GM12878 (cell line): ENCODE results near the gene PCID2. TPM values are rescaled to one million over a fixed set of nuclear protein-coding genes. Genes with fewer than 3 reads are reported as not detected.

Experiments used
- ATAC-seq: fragments of 200-7000 bp; cut with Tn5 transposase; 3 replicates; pipeline ENCODE4 v1.9.1; 2020; ENCODE audit warnings: mild to moderate bottlenecking, moderate library complexity
- BruUV-seq: library from RNA; stranded (reverse); fragments of 400-500 nt; replicated peaks from 2 replicates; lab custom pipeline; 2021; lab: Mats Ljungman, UMichigan
- CTCF ChIA-PET: fragments of 300-600 bp; sonication (Branson Sonifier 250); formaldehyde crosslinking; extraction: SDS; loops from one replicate; lab custom pipeline; 2021; ENCODE audit warnings: inconsistent platforms; lab: Yijun Ruan, JAX
- POLR2A ChIA-PET: fragments of 350-600 bp; formaldehyde crosslinking; extraction: SDS; loops from one replicate; lab custom pipeline; 2021; ENCODE audit warnings: inconsistent platforms; lab: Charles Lee
- RAD21 ChIA-PET: fragments of 300-600 bp; sonication (Branson Sonifier 250); formaldehyde crosslinking; loops from one replicate; lab custom pipeline; 2023; ENCODE audit warnings: antibody characterized with exemption; ENCODE audit not compliant: unreplicated experiment; lab: Charles Lee
- SMC1A ChIA-PET: fragments of 300-600 bp; sonication (Branson Sonifier 250); formaldehyde crosslinking; loops from one replicate; lab custom pipeline; 2023; ENCODE audit not compliant: unreplicated experiment, uncharacterized antibody; lab: Charles Lee
- DNase-seq: peaks from one replicate; pipeline ENCODE4 v3.0.0-alpha.2; 2011; ENCODE audit warnings: low read depth, low spot score
- FAIRE-seq: peaks from 3 replicates; lab custom pipeline; 2011; peaks lifted over from hg19 to GRCh38; lab: Jason Lieb, UNC
- H2AFZ ChIP-seq: 2 replicates; pipeline ENCODE4 v1.6.0; 2011; ENCODE audit warnings: low read depth, low read length, control low read depth; ENCODE audit not compliant: control insufficient read depth
- H3K27ac ChIP-seq: 2 replicates; pipeline ENCODE4 v1.5.1; 2011; ENCODE audit warnings: control low read depth; ENCODE audit not compliant: control insufficient read depth, insufficient read depth
- H3K27me3 ChIP-seq, 2 experiments: replicated peaks in 1 of 2; 2 replicates each; pipeline versions ENCODE4 v1.6.0 to v1.6.1; 2011; ENCODE audit warnings: low read length in 1 of 2; ENCODE audit not compliant: control insufficient read depth in 2 of 2, insufficient read depth in 2 of 2
- H3K36me3 ChIP-seq, 2 experiments: 2 replicates each; pipeline ENCODE4 v1.5.1; 2011; ENCODE audit warnings: low read length in 1 of 2; ENCODE audit not compliant: control insufficient read depth in 2 of 2, insufficient read depth in 2 of 2
- H3K4me1 ChIP-seq: 2 replicates; pipeline ENCODE4 v1.6.1; 2011; ENCODE audit warnings: mild to moderate bottlenecking, low read length, moderate library complexity, mixed read lengths; ENCODE audit not compliant: control insufficient read depth, insufficient read depth
- H3K4me2 ChIP-seq: 2 replicates; pipeline ENCODE4 v1.6.0; 2011; ENCODE audit warnings: control low read depth; ENCODE audit not compliant: control insufficient read depth, insufficient read depth
- H3K4me3 ChIP-seq: fragments of 200-600 bp; sonication (generic); 2 replicates; pipeline ENCODE4 v1.5.1; 2016
- H3K79me2 ChIP-seq: 2 replicates; pipeline ENCODE4 v1.6.0; 2011; ENCODE audit warnings: low read length; ENCODE audit not compliant: control insufficient read depth, insufficient read depth
- H3K9ac ChIP-seq: 2 replicates; pipeline ENCODE4 v1.8.0; 2011; ENCODE audit warnings: low read length, control low read depth, mixed read lengths; ENCODE audit not compliant: control insufficient read depth, insufficient read depth
- H3K9me3 ChIP-seq: replicated peaks from 3 replicates; pipeline ENCODE4 v1.5.1; 2011; ENCODE audit warnings: mild to moderate bottlenecking, low read length; ENCODE audit not compliant: control insufficient read depth, insufficient read depth
- H4K20me1 ChIP-seq: 2 replicates; pipeline ENCODE4 v1.6.0; 2011; ENCODE audit not compliant: control insufficient read depth, insufficient read depth
- ATF7 ChIP-seq: fragments of 450-650 bp; IDR thresholded peaks from 2 replicates; pipeline ENCODE4 v1.6.1; 2016; ENCODE audit warnings: low read depth, mild to moderate bottlenecking
- BCLAF1 ChIP-seq: fragments of 450-650 bp; IDR thresholded peaks from 2 replicates; pipeline ENCODE4 v1.6.1; 2017; ENCODE audit warnings: antibody characterized with exemption, mild to moderate bottlenecking, moderate library complexity
- CBX5 ChIP-seq: sonication (generic); IDR thresholded peaks from 2 replicates; pipeline ENCODE4 v1.6.1; 2016; ENCODE audit warnings: low read depth, moderate library complexity, mild to moderate bottlenecking, inconsistent platforms
- CEBPZ ChIP-seq: fragments of 150-350 bp; IDR thresholded peaks from 2 replicates; pipeline ENCODE4 v1.6.1; 2016; ENCODE audit warnings: low read depth, low read length
- FOXK2 ChIP-seq: fragments of 450-650 bp; IDR thresholded peaks from 2 replicates; pipeline ENCODE4 v1.6.1; 2017; ENCODE audit warnings: mild to moderate bottlenecking, moderate library complexity
- JUNB ChIP-seq: IDR thresholded peaks from 2 replicates; pipeline ENCODE4 v1.6.1; 2016; ENCODE audit warnings: antibody characterized with exemption, mild to moderate bottlenecking
- MYC ChIP-seq: IDR thresholded peaks from 2 replicates; pipeline ENCODE4 v1.6.1; 2011; ENCODE audit warnings: mild to moderate bottlenecking, low read length, moderate library complexity, inconsistent platforms; ENCODE audit not compliant: insufficient read depth, insufficient replicate concordance, insufficient read length, severe bottlenecking
- PAX5 ChIP-seq: IDR thresholded peaks from 2 replicates; pipeline ENCODE4 v1.6.1; 2011; ENCODE audit warnings: low read depth, low read length, borderline replicate concordance
- RELA ChIP-seq: fragments of 450-650 bp; IDR thresholded peaks from 2 replicates; pipeline ENCODE4 v1.8.0; 2014; ENCODE audit warnings: borderline replicate concordance; ENCODE audit not compliant: partially characterized antibody
- SIX5 ChIP-seq: IDR thresholded peaks from 2 replicates; pipeline ENCODE4 v1.6.1; 2011; ENCODE audit warnings: mild to moderate bottlenecking, low read depth, low read length, moderate library complexity; ENCODE audit not compliant: severe bottlenecking
- STAT3 ChIP-seq: IDR thresholded peaks from 2 replicates; pipeline ENCODE4 v1.6.1; 2011; ENCODE audit warnings: low read depth, low read length, improper control_type of control experiment
- ZBED1 ChIP-seq: IDR thresholded peaks from 2 replicates; pipeline ENCODE4 v1.6.1; 2016; ENCODE audit warnings: borderline replicate concordance
- WGBS: methylation state at CpG from one replicate; pipeline ENCODE4 v1.1.6; 2016; ENCODE audit warnings: low lambda C conversion rate; ENCODE audit not compliant: insufficient replicate concordance, insufficient coverage; ENCODE audit errors: missing lambda C conversion rate; 5-methylcytosine and 5-hydroxymethylcytosine counted together
- in situ Hi-C: fragments of 300-500 bp; cut with MboI; formaldehyde crosslinking; loops from 9 replicates; pipeline ENCODE4 v1.14.3; 2018; ENCODE audit warnings: mixed read lengths
- intact Hi-C: fragments of 100-400 bp; cut with micrococcal nuclease; formaldehyde crosslinking; loops from one replicate; pipeline ENCODE4 v1.14.2; 2022; ENCODE audit not compliant: unreplicated experiment
- polyA plus RNA-seq, 11 experiments: library from polyadenylated mRNA; depleted of rRNA in 4 of 11; unstranded in 6 of 11; stranded (reverse) in 5 of 11; fragments of >200 nt; fragmentation: Nextera tagmentation in 4 of 11; fragmentation: Illumina TruSeq in 1 of 11; extraction: Ambion mirVana in 4 of 11; extraction: Trizol in 1 of 11; gene quantifications; 1 replicate in 1 of 11; 2 replicates in 10 of 11; pipeline versions ENCODE4 v1.2.1 to v1.2.3, GENCODE V29; 2011 to 2016; ENCODE audit warnings: inconsistent platforms in 2 of 11, missing spikeins in 2 of 11, low read depth in 1 of 11
- total RNA-seq, 4 experiments: library from RNA; depleted of rRNA in 3 of 4; stranded (reverse); fragments of >200 nt in 3 of 4; fragmentation: Illumina TruSeq in 1 of 4; extraction: Trizol in 1 of 4; gene quantifications; 2 replicates each; pipeline versions ENCODE4 v1.2.1 to v1.2.3, GENCODE V29; 2013 to 2021
- TF ChIP-seq, protein P1 (sequence below): fragments of 450-650 bp; formaldehyde crosslinking; IDR thresholded peaks from 2 replicates; pipeline ENCODE4 v1.4.0; 2020; ENCODE audit warnings: mild to moderate bottlenecking, moderate library complexity
- TF ChIP-seq, protein P2 (sequence below): fragments of 450-650 bp; IDR thresholded peaks from 2 replicates; pipeline ENCODE4 v1.6.1; 2014; ENCODE audit warnings: mild to moderate bottlenecking

Gene PCID2
- total and polyA plus RNA-seq, 10 of the 15 experiments (the other 5 are each of a cell fraction or from before 2014, with no cell fraction given), result 37.0 to 98.1 (median 58.3) TPM

GRCh38 chr13:113218586-113218985, 10.1 kb upstream of the PCID2 start:
- BruUV-seq, result no TSS peak
- Histone ChIP-seq H4K20me1 (peaks cover 10% of the 10 kb centered on the region; the same call in 1 of the 2 replicates), H3K9ac (no peak overlapping the region), H3K36me3 (peaks cover 11 to 18% of the 10 kb centered on the region in 2 experiments), H3K4me1 (peaks cover 13% of the 10 kb centered on the region), H3K27ac (no peak overlapping the region), H3K4me3 (no peak overlapping the region), H2AFZ (no peak overlapping the region), H3K9me3 (no peaks in the 10 kb centered on the region), H3K4me2 (no peak overlapping the region), H3K27me3 (no peaks in the 10 kb centered on the region), H3K79me2 (peaks cover 41% of the 10 kb centered on the region)
- in situ Hi-C loops (no loop called here), intact Hi-C loops (no loop called here)
- POLR2A ChIA-PET, result no interaction called here
- ATAC-seq, result no peak
- no peak for DNase-seq
- RAD21 ChIA-PET, result no interaction called here
- no peak for FAIRE-seq
- SMC1A ChIA-PET, result no interaction called here
- CTCF ChIA-PET, result interaction anchor here (1.0 kb wide), 1 partner anchor 276 kb away, joined by 7 read pairs; no protein-coding TSS in a partner anchor
- 59% methylated on average over 3 of the region's 3 CpGs for WGBS
- TF ChIP-seq JUNB, result no peak
- no peak for TF ChIP-seq FOXK2
- TF ChIP-seq, protein P1, sequence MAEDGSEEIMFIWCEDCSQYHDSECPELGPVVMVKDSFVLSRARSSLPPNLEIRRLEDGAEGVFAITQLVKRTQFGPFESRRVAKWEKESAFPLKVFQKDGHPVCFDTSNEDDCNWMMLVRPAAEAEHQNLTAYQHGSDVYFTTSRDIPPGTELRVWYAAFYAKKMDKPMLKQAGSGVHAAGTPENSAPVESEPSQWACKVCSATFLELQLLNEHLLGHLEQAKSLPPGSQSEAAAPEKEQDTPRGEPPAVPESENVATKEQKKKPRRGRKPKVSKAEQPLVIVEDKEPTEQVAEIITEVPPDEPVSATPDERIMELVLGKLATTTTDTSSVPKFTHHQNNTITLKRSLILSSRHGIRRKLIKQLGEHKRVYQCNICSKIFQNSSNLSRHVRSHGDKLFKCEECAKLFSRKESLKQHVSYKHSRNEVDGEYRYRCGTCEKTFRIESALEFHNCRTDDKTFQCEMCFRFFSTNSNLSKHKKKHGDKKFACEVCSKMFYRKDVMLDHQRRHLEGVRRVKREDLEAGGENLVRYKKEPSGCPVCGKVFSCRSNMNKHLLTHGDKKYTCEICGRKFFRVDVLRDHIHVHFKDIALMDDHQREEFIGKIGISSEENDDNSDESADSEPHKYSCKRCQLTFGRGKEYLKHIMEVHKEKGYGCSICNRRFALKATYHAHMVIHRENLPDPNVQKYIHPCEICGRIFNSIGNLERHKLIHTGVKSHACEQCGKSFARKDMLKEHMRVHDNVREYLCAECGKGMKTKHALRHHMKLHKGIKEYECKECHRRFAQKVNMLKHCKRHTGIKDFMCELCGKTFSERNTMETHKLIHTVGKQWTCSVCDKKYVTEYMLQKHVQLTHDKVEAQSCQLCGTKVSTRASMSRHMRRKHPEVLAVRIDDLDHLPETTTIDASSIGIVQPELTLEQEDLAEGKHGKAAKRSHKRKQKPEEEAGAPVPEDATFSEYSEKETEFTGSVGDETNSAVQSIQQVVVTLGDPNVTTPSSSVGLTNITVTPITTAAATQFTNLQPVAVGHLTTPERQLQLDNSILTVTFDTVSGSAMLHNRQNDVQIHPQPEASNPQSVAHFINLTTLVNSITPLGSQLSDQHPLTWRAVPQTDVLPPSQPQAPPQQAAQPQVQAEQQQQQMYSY (CRISPR knock-in tag), result no peak
- no peak for TF ChIP-seq STAT3
- no peak for TF ChIP-seq ATF7
- no peak for TF ChIP-seq CBX5
- TF ChIP-seq BCLAF1, result no peak
- TF ChIP-seq PAX5, result no peak
- TF ChIP-seq MYC, result no peak
- no peak for TF ChIP-seq CEBPZ
- no peak for TF ChIP-seq RELA
- no peak for TF ChIP-seq SIX5
- TF ChIP-seq ZBED1, result no peak
- TF ChIP-seq, protein P2, sequence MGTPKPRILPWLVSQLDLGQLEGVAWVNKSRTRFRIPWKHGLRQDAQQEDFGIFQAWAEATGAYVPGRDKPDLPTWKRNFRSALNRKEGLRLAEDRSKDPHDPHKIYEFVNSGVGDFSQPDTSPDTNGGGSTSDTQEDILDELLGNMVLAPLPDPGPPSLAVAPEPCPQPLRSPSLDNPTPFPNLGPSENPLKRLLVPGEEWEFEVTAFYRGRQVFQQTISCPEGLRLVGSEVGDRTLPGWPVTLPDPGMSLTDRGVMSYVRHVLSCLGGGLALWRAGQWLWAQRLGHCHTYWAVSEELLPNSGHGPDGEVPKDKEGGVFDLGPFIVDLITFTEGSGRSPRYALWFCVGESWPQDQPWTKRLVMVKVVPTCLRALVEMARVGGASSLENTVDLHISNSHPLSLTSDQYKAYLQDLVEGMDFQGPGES, result no peak
